Suprapubic skin (tissue), 4 donors: ENCODE measurements around the gene TMEM163.

Experiments
- CTCF ChIP-seq, 2 donors: fragments of 200-600 bp in 1 of 2; fragments of 450-650 bp in 1 of 2; sonication (generic) in 1 of 2; IDR thresholded peaks; one replicate each; pipeline ENCODE4 v1.5.1; 2016 to 2019; ENCODE audit warnings: antibody characterized with exemption in 2 of 2, mild to moderate bottlenecking in 1 of 2, moderate library complexity in 1 of 2
- EP300 ChIP-seq: sonication (generic); formaldehyde crosslinking; IDR thresholded peaks from one replicate; pipeline ENCODE4 v1.6.1; 2017; ENCODE audit warnings: antibody characterized with exemption
- POLR2A ChIP-seq, 2 donors: fragments of 450-650 bp; IDR thresholded peaks; one replicate each; pipeline ENCODE4 v1.6.1; 2017; ENCODE audit warnings: antibody characterized with exemption in 2 of 2, mild to moderate bottlenecking in 2 of 2, moderate library complexity in 2 of 2
- POLR2AphosphoS5 ChIP-seq, 3 donors: sonication (generic); formaldehyde crosslinking; IDR thresholded peaks; one replicate each; pipeline ENCODE4 v1.6.1; 2017; ENCODE audit warnings: antibody characterized with exemption in 3 of 3

DNA sequence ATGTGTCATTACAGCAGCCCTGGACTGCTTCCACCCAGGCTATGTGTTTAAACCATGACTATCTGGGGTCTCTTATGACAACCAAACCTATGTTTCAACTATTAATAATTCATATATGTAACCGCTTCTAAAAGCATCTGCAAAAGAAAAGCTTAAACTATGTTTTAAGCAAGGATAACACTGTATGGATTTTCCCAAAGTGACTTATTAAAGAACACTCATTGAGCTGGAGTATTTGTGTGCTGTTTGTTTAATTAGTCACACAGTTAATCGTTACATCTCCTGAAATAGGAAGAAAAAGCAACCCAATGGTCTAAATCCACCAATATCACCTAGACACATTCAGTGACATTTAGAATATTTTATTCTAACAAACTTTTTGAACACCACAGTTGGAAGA, 51.3 kb downstream of the TMEM163 start:
- TF ChIP-seq EP300 (no peak), CTCF (IDR thresholded peaks at IDR 0.05) (no peak), POLR2A (IDR thresholded peaks at IDR 0.05) (no peak), POLR2AphosphoS5 (IDR thresholded peaks at IDR 0.05) (no peak)
